ENCODE data around the gene AK3. TPM values are rescaled to one million over a fixed set of nuclear protein-coding genes. Genes with fewer than 3 reads are reported as not detected.
"Not testable (repeated sequence)": the region's sequence is repeated elsewhere in the genome, so short reads cannot be mapped to it uniquely, and the experiment has no call there.

Gene AK3
- 198 TPM for total RNA-seq
- long read RNA-seq, transcript AK3-202 (5 exons, 2,736 nt), result major isoform, 126 of 132 reads
- long read RNA-seq, partial matches to known transcripts, result 1 of 132 reads
- long read RNA-seq, other reads (novel, unspliced or antisense), result 5 of 132 reads

- peak; percentile 94 for DNase-seq (ENCODE audit: missing footprints)
- peak; percentile 97 for ATAC-seq
- intact Hi-C loops (cut with DNase I), result loop anchor here (2.0 to 10.0 kb wide), 4 partner anchors 64 to 714 kb away; partner anchors contain the start of genes CD274, CDC37L1 and PLPP6
Measured at GRCh38 chr9:4740638-4741364, at the start of gene AK3. TSS of gene AK3 (minus strand) at chr9:4741202. CDS start at chr9:4741087, 115 bp downstream.

DNA sequence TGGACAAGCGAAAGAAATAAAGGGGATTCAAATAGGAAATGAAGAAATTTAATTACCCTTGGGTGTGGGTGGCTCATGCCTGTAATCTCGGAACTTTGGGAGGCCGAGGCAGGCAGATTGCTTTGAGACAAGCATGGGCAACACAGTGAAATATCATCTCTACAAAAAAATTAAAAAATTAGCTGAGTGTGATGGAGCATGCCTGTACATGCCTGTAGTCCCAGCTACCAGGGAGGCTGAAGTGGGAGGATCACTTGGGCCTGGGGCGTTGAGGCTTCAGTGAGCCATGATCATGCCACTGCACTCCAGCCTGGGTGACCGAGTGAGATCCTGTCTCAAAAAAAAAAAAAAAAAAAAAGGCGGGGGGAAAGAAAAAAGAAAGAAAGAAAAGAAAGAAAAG, 47.7 kb upstream of the AK3 start:
- ATAC-seq, result no peak
- DNase-seq (ENCODE audit: missing footprints), result no peak
- intact Hi-C loops (cut with DNase I), result no loop called here

DNA sequence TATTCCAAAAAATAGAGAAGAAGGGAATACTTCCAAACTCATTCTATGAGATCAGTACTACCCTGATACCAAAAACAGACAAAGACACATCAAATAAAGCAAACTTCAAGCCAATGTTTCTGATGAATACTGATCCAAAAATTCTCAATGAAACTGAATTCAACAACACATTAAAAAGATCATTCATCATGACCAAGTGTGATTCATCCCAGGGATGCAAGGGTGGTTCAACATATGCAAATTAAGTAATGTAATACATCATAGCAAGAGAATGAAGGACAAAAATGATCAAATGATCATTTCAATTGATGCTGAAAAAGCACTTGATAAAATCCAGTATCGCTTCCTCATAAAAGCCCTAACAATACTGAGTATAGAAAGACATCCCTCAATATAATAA, 46.9 kb upstream of the AK3 start:
- intact Hi-C loops (cut with DNase I), result no loop called here
- DNase-seq (ENCODE audit: missing footprints), result no peak
- no peak for ATAC-seq

GRCh38 chr9:4786599-4786998, 45.6 kb upstream of the AK3 start:
- intact Hi-C loops (cut with DNase I), result no loop called here
- ATAC-seq, result no peak
- no peak for DNase-seq (ENCODE audit: missing footprints)

- ATAC-seq (no peak), DNase-seq (ENCODE audit: missing footprints) (no peak)
- intact Hi-C loops (cut with DNase I), result no loop called here
Measured at GRCh38 chr9:4784403-4784802, 43.4 kb upstream of the AK3 start.

DNA sequence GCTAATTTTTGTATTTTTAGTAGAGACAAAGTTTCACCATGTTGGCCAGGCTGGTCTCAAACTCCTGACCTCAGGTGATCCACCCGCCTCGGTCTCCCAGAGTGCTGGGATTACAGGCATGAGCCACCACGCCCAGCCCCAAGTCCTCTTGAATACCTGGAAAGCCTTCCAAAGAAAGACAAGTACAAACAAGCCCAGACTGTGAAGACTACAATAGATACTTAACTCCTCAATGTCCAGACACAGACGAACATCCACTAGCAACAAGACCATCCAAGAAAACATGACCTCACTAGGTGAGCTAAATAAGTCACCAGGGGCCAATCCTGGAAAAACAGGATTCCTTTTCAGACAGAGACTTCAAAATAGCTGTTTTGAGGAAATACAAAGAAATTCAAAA, 42.2 kb upstream of the AK3 start:
- intact Hi-C loops (cut with DNase I); ATAC-seq; DNase-seq (ENCODE audit: missing footprints): not testable (repeated sequence)

DNA sequence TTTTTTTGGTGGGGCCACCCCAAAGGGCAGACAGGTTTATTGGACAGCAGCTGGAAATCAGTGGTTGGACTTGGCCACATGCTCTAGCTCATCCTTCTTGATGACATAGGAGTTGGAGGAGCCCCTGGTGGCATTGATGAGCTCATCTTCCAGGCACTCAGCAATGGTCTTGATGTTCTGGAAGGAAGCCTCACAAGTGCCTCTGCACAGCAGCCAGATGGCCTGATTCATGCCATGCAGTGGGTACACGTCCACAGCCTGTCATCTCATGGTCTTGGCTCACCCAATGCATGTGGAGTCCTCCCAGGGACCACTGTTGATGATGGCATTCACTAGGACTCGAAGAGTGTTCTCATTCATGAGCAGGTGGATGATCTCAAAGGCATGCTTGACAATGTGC, 40.4 kb upstream of the AK3 start:
- DNase-seq (ENCODE audit: missing footprints) (no peak), ATAC-seq (no peak)
- intact Hi-C loops (cut with DNase I), result no loop called here

- intact Hi-C loops (cut with DNase I), result no loop called here
- ATAC-seq (no peak), DNase-seq (ENCODE audit: missing footprints) (no peak)
Measured at GRCh38 chr9:4780651-4781050, 39.6 kb upstream of the AK3 start.

GRCh38 chr9:4774958-4775357, 34.0 kb upstream of the AK3 start:
- DNase-seq (ENCODE audit: missing footprints); ATAC-seq; intact Hi-C loops (cut with DNase I): not testable (repeated sequence)

GRCh38 chr9:4774209-4774608, 33.2 kb upstream of the AK3 start:
- ATAC-seq, result peak; percentile 90
- intact Hi-C loops (cut with DNase I), result no loop called here
- no peak for DNase-seq (ENCODE audit: missing footprints)

DNA sequence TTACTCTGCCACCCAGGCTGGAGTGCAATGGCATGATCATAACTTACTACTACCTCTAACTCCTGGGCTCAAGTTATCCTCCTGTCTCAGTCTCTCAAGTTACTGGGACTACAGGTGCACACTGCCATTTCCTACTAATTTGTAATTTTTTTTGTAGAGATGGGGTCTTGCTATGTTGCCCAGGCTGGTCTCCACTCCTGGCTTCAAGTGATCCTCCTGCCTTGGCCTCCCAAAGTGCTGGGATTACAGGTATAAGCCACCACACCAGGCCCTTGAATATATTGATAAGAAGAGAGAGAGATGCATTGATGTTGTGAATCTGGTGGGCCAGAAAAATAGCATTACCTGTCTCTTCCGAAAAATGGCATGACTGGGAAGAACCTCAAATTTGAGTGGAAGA, 30.8 kb upstream of the AK3 start:
- intact Hi-C loops (cut with DNase I), result no loop called here
- DNase-seq (ENCODE audit: missing footprints), result no peak
- no peak for ATAC-seq

GRCh38 chr9:4769321-4770080, 28.5 kb upstream of the AK3 start:
- no peak for ATAC-seq
- no peak for DNase-seq (ENCODE audit: missing footprints)
- intact Hi-C loops (cut with DNase I), result no loop called here

- no peak for ATAC-seq
- intact Hi-C loops (cut with DNase I), result no loop called here
- DNase-seq (ENCODE audit: missing footprints), result no peak
Measured at GRCh38 chr9:4768681-4769080, 27.7 kb upstream of the AK3 start.

DNA sequence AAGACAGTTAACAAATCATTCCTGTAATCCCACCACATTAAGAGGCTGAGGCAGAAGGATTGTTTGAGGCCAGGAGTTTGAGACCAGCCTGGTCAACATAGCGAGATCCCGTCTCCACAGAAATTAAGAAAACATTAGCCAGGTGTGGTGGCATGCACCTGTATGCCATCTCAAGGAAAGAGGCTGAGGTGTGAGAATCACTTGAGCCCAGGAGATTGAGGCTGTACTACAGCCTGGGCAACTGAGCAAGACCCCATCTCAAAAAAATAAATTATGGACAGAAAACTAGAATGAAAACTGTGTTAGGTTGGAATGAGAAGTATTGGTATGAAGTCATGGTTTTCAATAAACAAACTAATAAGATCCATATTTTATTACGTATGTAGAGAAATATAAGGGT, 23.0 kb upstream of the AK3 start:
- intact Hi-C loops (cut with DNase I), result loop anchor here (5.0 kb wide), 2 partner anchors 33 to 158 kb away; no protein-coding TSS in a partner anchor
- no peak for ATAC-seq
- no peak for DNase-seq (ENCODE audit: missing footprints)

DNA sequence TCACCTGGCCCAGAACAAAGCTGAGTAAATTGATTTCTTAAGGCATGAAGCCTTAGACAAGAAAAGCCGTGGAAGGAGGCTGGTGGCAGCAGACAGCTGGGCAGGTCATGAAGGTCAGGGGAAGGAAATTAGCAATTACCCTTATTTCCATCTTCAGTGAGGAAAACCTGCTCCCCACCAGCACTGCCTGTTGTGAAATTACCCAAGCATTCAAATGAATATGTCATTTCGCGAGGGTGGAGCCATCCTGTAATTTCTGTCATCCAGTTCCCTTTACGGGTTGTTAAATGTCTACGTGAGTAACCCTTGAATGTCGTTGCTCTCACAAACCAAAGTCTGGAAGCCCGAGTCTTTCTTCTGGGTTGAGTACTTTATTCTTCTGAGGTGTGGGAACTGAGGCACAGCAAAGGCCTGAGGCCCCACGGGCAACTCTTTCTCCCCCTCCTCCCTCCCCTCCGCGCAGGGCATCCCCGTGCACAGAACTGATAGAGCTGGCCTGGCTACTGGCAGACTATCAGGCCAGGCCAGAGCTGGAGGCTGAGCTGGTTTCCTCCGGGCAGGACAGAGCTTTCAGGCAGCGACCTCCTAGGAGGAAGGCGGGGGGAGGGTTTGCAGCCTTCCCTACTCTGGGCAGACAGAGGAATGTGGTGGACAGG, 22.0 kb upstream of the AK3 start:
- ATAC-seq (peak; percentile 45), DNase-seq (ENCODE audit: missing footprints) (no peak)
- intact Hi-C loops (cut with DNase I), result loop anchor here (2.0 to 5.0 kb wide), 3 partner anchors 34 to 226 kb away; no protein-coding TSS in a partner anchor

DNA sequence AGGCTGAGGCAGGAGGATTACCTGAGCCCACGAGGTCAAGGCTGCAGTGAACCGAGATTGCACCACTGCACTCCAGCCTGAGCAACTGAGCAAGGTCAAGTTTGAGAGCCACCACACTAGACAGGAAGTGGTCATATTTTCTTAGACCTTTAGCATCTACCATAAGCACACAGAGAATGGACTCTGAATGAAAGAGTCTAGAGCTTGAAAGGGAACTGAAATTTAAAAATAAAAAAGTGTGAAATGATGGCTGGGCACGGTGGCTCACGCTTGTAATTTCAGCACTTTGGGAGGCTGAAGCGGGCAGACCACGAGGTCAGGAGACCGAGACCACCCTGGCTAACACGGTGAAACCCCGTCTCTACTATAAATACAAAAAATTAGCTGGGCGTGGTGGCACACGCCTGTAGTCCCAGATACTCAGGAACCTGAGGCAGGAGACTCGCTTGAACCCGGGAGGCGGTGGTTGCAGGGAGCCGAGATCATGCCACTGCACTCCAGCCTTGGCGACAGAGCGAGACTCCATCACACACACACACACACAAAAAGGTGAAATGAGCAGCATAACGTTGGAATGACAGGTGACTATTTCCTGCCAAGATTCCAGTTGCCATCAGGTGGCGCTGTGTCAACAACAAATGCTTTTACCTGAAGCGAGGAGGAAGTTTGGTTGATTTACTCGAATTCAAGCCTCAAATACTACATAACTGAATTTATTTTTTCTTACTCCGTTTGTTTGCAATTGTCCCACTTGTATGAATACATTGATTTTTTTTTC, 21.3 kb upstream of the AK3 start:
- intact Hi-C loops (cut with DNase I), result loop anchor here (2.0 to 5.0 kb wide), 3 partner anchors 35 to 227 kb away; no protein-coding TSS in a partner anchor
- ATAC-seq (peak; percentile 45), DNase-seq (ENCODE audit: missing footprints) (no peak)

GRCh38 chr9:4760122-4760521, 19.1 kb upstream of the AK3 start:
- no peak for DNase-seq (ENCODE audit: missing footprints)
- ATAC-seq, result peak; percentile 63
- intact Hi-C loops (cut with DNase I), result loop anchor here (5.0 kb wide), 2 partner anchors 37 to 162 kb away; no protein-coding TSS in a partner anchor

- ATAC-seq (no peak), DNase-seq (ENCODE audit: missing footprints) (no peak)
- intact Hi-C loops (cut with DNase I), result loop anchor here (10.0 kb wide), 1 partner anchor 838 kb away; no protein-coding TSS in a partner anchor
Measured at GRCh38 chr9:4756420-4756819, 15.4 kb upstream of the AK3 start.
